HepG2 (cell line): ENCODE data around the gene ATP6V1C2. TPM values are rescaled to one million over a fixed set of nuclear protein-coding genes. Genes with fewer than 3 reads are reported as not detected.

Experiments
- EEA1 ChIP-seq: sonication (generic); formaldehyde crosslinking; IDR thresholded peaks from 2 replicates; pipeline ENCODE4 v1.5.1; 2020; ENCODE audit warnings: mild to moderate bottlenecking, missing genetic modification reagents, borderline replicate concordance
- GTF3A ChIP-seq: sonication (generic); formaldehyde crosslinking; conservative IDR thresholded peaks from 2 replicates; pipeline ENCODE4 v1.4.0; 2020; ENCODE audit warnings: mild to moderate bottlenecking, missing genetic modification reagents
- HNRNPUL1 ChIP-seq: fragments of 200-400 bp; formaldehyde crosslinking; IDR thresholded peaks from 2 replicates; pipeline ENCODE4 v1.6.1; 2017; ENCODE audit warnings: low read depth, mild to moderate bottlenecking, low read length, moderate library complexity
- IKZF5 ChIP-seq: IDR thresholded peaks from 2 replicates; pipeline ENCODE4 v1.6.1; 2018; ENCODE audit warnings: missing genetic modification reagents, mild to moderate bottlenecking, missing compliant biosample characterization
- NFIC ChIP-seq: IDR thresholded peaks from 2 replicates; pipeline ENCODE4 v1.6.1; 2012; ENCODE audit warnings: mild to moderate bottlenecking, low read length, inconsistent platforms
- NR2F2 ChIP-seq: IDR thresholded peaks from 2 replicates; pipeline ENCODE4 v1.6.1; 2012; ENCODE audit warnings: low read depth, inconsistent platforms, borderline replicate concordance
- NR2F6 ChIP-seq, 2 experiments: IDR thresholded peaks; 2 replicates each; pipeline ENCODE4 v1.6.1; 2016; ENCODE audit warnings: antibody characterized with exemption in 1 of 2, mild to moderate bottlenecking in 1 of 2
- SNAPC5 ChIP-seq: sonication (generic); formaldehyde crosslinking; IDR thresholded peaks from 2 replicates; pipeline ENCODE4 v1.8.1; 2023; ENCODE audit warnings: mild to moderate bottlenecking, missing genetic modification reagents, borderline replicate concordance
- SOX13 ChIP-seq, 3 experiments: fragments of 450-650 bp in 1 of 3; sonication (generic) in 1 of 3; formaldehyde crosslinking in 1 of 3; IDR thresholded peaks in 2 of 3; conservative IDR thresholded peaks in 1 of 3; 2 replicates each; pipeline versions ENCODE4 v1.5.0 to v1.6.1; 2016 to 2020; ENCODE audit warnings: antibody characterized with exemption in 1 of 3, mild to moderate bottlenecking in 1 of 3, missing compliant biosample characterization in 1 of 3, missing genetic modification reagents in 1 of 3, moderate library complexity in 1 of 3
- SRSF4 ChIP-seq: fragments of 200-400 bp; formaldehyde crosslinking; IDR thresholded peaks from one replicate; pipeline ENCODE4 v1.6.1; 2018; ENCODE audit warnings: mild to moderate bottlenecking, low read depth, low read length, moderate library complexity; ENCODE audit not compliant: poor library complexity, severe bottlenecking
- ZEB1 ChIP-seq: IDR thresholded peaks from 2 replicates; pipeline ENCODE4 v1.6.1; 2012; ENCODE audit warnings: mild to moderate bottlenecking, low read depth, inconsistent platforms; ENCODE audit not compliant: insufficient replicate concordance
- ZNF10 ChIP-seq: sonication (generic); formaldehyde crosslinking; IDR thresholded peaks from 2 replicates; pipeline ENCODE4 v1.4.0; 2020; ENCODE audit warnings: mild to moderate bottlenecking, low read depth, missing genetic modification reagents, borderline replicate concordance
- ZNF124 ChIP-seq: sonication (generic); formaldehyde crosslinking; IDR thresholded peaks from 2 replicates; pipeline ENCODE4 v1.4.0; 2020; ENCODE audit warnings: missing genetic modification reagents
- ZNF235 ChIP-seq: sonication (generic); formaldehyde crosslinking; IDR thresholded peaks from 2 replicates; pipeline ENCODE4 v1.8.1; 2023; ENCODE audit warnings: mild to moderate bottlenecking, missing genetic modification reagents, borderline replicate concordance
- ZNF414 ChIP-seq: sonication (generic); formaldehyde crosslinking; IDR thresholded peaks from 2 replicates; pipeline ENCODE4 v1.5.0; 2020; ENCODE audit warnings: missing genetic modification reagents
- ZNF530 ChIP-seq: sonication (generic); formaldehyde crosslinking; IDR thresholded peaks from 2 replicates; pipeline ENCODE4 v1.5.0; 2020; ENCODE audit warnings: low read depth, mild to moderate bottlenecking, missing genetic modification reagents
- ZNF567 ChIP-seq: sonication (generic); formaldehyde crosslinking; IDR thresholded peaks from 2 replicates; pipeline ENCODE4 v1.8.1; 2023; ENCODE audit warnings: mild to moderate bottlenecking, missing genetic modification reagents, borderline replicate concordance
- ZNF639 ChIP-seq: conservative IDR thresholded peaks from 2 replicates; pipeline ENCODE4 v1.6.1; 2018; ENCODE audit warnings: missing genetic modification reagents
- polyA plus RNA-seq, 8 experiments: library from polyadenylated mRNA; depleted of rRNA in 3 of 8; stranded (reverse) in 7 of 8; unstranded in 1 of 8; fragments of >200 nt; fragmentation: Illumina TruSeq in 4 of 8; extraction: Trizol in 4 of 8; gene quantifications; 2 replicates each; pipeline versions ENCODE4 v1.2.1 to v1.2.3, GENCODE V29; 2011 to 2016; ENCODE audit warnings: low read depth in 4 of 8, missing spikeins in 1 of 8, mixed read lengths in 1 of 8; ENCODE audit not compliant: insufficient read depth in 1 of 8
- total RNA-seq, 5 experiments: library from RNA; depleted of rRNA; stranded (reverse); fragments of >200 nt; fragmentation: Illumina TruSeq; extraction: Trizol; gene quantifications; 2 replicates each; pipeline ENCODE4 v1.2.3, GENCODE V29; 2016; ENCODE audit warnings: low read depth in 1 of 5
- TF ChIP-seq, protein P1 (sequence below): sonication (generic); formaldehyde crosslinking; conservative IDR thresholded peaks from 2 replicates; pipeline ENCODE4 v1.8.0; 2022; ENCODE audit warnings: low read depth, missing genetic modification reagents
- TF ChIP-seq, protein P2 (sequence below): sonication (generic); formaldehyde crosslinking; IDR thresholded peaks from 2 replicates; pipeline ENCODE4 v1.4.0; 2020; ENCODE audit warnings: missing genetic modification reagents, mild to moderate bottlenecking, borderline replicate concordance

ATP6V1C2 gene
- total and polyA plus RNA-seq, 2 of the 13 experiments (the other 11 are each of a cell fraction or from before 2014, with no cell fraction given) = 0.04 to 0.29 TPM

- TF ChIP-seq ZNF10 (CRISPR knock-in tag) = no peak
- TF ChIP-seq ZNF235 (CRISPR knock-in tag) = 0 out of 2 replicates have a peak, but pooled peaks have one; percentile 45
- no peak for TF ChIP-seq GTF3A (CRISPR knock-in tag)
- peak; percentile 77; the same call in 1 of the 2 replicates for TF ChIP-seq ZNF639
- TF ChIP-seq NFIC = no peak
- TF ChIP-seq, protein P1, sequence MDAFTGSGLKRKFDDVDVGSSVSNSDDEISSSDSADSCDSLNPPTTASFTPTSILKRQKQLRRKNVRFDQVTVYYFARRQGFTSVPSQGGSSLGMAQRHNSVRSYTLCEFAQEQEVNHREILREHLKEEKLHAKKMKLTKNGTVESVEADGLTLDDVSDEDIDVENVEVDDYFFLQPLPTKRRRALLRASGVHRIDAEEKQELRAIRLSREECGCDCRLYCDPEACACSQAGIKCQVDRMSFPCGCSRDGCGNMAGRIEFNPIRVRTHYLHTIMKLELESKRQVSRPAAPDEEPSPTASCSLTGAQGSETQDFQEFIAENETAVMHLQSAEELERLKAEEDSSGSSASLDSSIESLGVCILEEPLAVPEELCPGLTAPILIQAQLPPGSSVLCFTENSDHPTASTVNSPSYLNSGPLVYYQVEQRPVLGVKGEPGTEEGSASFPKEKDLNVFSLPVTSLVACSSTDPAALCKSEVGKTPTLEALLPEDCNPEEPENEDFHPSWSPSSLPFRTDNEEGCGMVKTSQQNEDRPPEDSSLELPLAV = no peak
- TF ChIP-seq ZNF124 (CRISPR knock-in tag) = no peak
- no peak for TF ChIP-seq ZEB1
- no peak; the same call in 1 of the 2 replicates for TF ChIP-seq HNRNPUL1
- no peak for TF ChIP-seq NR2F6 (IDR thresholded peaks at IDR 0.05)
- TF ChIP-seq NR2F6 (CRISPR knock-in tag; IDR thresholded peaks at IDR 0.05) = no peak
- 0 out of 2 replicates have a peak, but pooled peaks have one; percentile 72 for TF ChIP-seq EEA1 (CRISPR knock-in tag)
- no peak for TF ChIP-seq SOX13 (IDR thresholded peaks at IDR 0.05)
- TF ChIP-seq SOX13 (CRISPR knock-in tag; conservative IDR thresholded peaks at IDR 0.05 in 1 of 2, IDR thresholded peaks at IDR 0.05 in 1 of 2) = no peak
- TF ChIP-seq SRSF4 = no peak
- no peak for TF ChIP-seq SNAPC5
- no peak for TF ChIP-seq ZNF530
- TF ChIP-seq IKZF5 (CRISPR knock-in tag) = no peak
- no peak for TF ChIP-seq NR2F2
- TF ChIP-seq, protein P2, sequence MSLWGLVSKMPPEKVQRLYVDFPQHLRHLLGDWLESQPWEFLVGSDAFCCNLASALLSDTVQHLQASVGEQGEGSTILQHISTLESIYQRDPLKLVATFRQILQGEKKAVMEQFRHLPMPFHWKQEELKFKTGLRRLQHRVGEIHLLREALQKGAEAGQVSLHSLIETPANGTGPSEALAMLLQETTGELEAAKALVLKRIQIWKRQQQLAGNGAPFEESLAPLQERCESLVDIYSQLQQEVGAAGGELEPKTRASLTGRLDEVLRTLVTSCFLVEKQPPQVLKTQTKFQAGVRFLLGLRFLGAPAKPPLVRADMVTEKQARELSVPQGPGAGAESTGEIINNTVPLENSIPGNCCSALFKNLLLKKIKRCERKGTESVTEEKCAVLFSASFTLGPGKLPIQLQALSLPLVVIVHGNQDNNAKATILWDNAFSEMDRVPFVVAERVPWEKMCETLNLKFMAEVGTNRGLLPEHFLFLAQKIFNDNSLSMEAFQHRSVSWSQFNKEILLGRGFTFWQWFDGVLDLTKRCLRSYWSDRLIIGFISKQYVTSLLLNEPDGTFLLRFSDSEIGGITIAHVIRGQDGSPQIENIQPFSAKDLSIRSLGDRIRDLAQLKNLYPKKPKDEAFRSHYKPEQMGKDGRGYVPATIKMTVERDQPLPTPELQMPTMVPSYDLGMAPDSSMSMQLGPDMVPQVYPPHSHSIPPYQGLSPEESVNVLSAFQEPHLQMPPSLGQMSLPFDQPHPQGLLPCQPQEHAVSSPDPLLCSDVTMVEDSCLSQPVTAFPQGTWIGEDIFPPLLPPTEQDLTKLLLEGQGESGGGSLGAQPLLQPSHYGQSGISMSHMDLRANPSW = no peak
- TF ChIP-seq ZNF414 (CRISPR knock-in tag) = no peak
- no peak for TF ChIP-seq ZNF567 (CRISPR knock-in tag)
Observed at GRCh38 chr2:10812362-10813162, 91.1 kb downstream of the ATP6V1C2 start, which contains the start of gene PDIA6 (continued).
